ENCODE data around the gene ZNF714.

GRCh38 chr19:21109116-21109515 lies 27.1 kb downstream of the ZNF714 start:
- TF ChIP-seq FIP1L1 (IDR thresholded peaks at IDR 0.05; ENCODE audit: low read depth, low read length, poor library complexity, severe bottlenecking) (no peak), ETV6 (IDR thresholded peaks at IDR 0.05; ENCODE audit: borderline replicate concordance in 1 of 2, low read depth in 2 of 2, low read length in 1 of 2) (no peak), ETV6 (CRISPR knock-in tag; IDR thresholded peaks at IDR 0.05; ENCODE audit: borderline replicate concordance) (no peak), TCF15 (CRISPR knock-in tag; IDR thresholded peaks at IDR 0.05) (no peak), PATZ1 (CRISPR knock-in tag; IDR thresholded peaks at IDR 0.05; ENCODE audit: borderline replicate concordance) (no peak), CEBPB (tag; IDR thresholded peaks at IDR 0.05) (no peak), SNRNP70 (optimal IDR thresholded peaks at IDR 0.05; ENCODE audit: low read depth, low read length) (no peak), PCBP2 (IDR thresholded peaks at IDR 0.05; ENCODE audit: low read depth, low read length, poor library complexity, severe bottlenecking) (no peak), POLR2A (conservative IDR thresholded peaks at IDR 0.05) (no peak), PKNOX1 (IDR thresholded peaks at IDR 0.05) (no peak), TAF1 (IDR thresholded peaks at IDR 0.05; ENCODE audit: control insufficient read depth, extremely low read depth, insufficient read depth, low read length, severe bottlenecking) (no peak)

All from K562 (cell line).